Umbilical cord (tissue), 2 donors: ENCODE data around the gene PDE8B. TPM values are rescaled to one million over a fixed set of nuclear protein-coding genes. Genes with fewer than 3 reads are reported as not detected.

Experiments used
- DNase-seq: peaks from one replicate; pipeline ENCODE4 v3.0.0-alpha.2; 2015; ENCODE audit warnings: low spot score
- total RNA-seq: library from RNA; depleted of rRNA; stranded (reverse); fragments of >200 nt; gene quantifications from one replicate; pipeline ENCODE4 v1.2.3, GENCODE V29; 2014; ENCODE audit warnings: low replicate concordance; ENCODE audit not compliant: insufficient read depth

Gene PDE8B
- total RNA-seq, 1 donor from 2014 or later, result 5.8 TPM

DNA sequence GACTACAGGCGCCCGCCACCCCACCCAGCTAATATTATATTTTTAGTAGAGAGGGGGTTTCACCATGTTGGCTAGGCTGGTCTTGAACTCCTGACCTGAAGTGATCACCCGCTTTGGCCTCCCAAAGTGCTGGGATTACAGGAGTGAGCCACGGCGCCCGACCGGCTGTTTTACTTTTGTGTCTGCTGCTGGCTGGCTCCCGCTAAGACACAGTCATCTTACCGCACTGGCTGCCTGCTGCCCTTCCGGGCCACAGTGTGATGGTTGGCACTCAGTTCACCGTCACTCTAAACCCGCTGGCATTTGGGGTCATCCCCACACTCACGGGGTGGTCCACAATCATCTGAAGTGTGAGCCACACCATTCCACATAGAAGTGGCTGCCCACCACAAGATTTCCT is 188.0 kb downstream of the PDE8B start:
- DNase-seq, result no peak

- no peak for DNase-seq
Measured at GRCh38 chr5:77398896-77399295, 188.4 kb downstream of the PDE8B start.

- no peak for DNase-seq
Measured at GRCh38 chr5:77400645-77401044, 190.2 kb downstream of the PDE8B start.

DNA sequence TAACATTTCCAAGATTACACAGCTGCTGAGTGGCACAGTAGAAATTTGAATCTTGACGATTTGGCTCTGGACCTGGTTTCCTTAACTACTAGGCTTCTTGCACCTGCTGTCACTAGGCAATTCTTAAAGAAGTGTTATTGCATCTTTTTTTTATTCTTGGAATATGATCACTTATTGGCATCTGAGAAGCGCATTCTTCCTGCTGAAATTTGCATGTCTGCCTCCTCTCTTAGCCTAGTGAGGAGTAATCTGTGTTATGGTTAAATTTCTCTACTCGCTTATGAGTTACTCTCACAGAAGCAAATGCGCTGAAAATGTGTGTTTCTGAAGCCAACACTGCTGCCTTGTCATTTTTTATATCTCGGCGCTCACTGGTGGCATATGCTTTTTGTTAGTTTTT is 192.3 kb downstream of the PDE8B start:
- DNase-seq, result no peak

- no peak for DNase-seq
Measured at GRCh38 chr5:77407152-77407551, 196.7 kb downstream of the PDE8B start.

- DNase-seq, result no peak
Measured at GRCh38 chr5:77409870-77410621, 199.6 kb downstream of the PDE8B start.

DNA sequence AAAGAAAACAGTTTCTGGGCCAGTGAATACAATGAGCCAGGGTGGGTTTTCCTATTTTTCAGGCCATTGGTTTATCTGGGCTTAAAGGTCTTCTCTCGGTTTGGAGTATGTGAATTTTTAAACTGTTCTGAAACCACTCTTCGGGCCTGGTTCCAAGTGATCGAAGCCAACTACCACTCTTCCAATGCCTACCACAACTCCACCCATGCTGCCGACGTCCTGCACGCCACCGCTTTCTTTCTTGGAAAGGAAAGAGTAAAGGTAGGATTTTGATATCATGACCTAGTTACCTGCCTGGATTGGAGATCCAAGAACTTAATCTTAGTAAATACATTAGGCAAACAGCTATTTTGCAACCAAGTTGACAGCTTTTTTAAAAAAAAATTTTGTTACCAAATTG is 202.6 kb downstream of the PDE8B start:
- no peak for DNase-seq

GRCh38 chr5:77418162-77418561 is 207.7 kb downstream of the PDE8B start:
- DNase-seq, result no peak

DNA sequence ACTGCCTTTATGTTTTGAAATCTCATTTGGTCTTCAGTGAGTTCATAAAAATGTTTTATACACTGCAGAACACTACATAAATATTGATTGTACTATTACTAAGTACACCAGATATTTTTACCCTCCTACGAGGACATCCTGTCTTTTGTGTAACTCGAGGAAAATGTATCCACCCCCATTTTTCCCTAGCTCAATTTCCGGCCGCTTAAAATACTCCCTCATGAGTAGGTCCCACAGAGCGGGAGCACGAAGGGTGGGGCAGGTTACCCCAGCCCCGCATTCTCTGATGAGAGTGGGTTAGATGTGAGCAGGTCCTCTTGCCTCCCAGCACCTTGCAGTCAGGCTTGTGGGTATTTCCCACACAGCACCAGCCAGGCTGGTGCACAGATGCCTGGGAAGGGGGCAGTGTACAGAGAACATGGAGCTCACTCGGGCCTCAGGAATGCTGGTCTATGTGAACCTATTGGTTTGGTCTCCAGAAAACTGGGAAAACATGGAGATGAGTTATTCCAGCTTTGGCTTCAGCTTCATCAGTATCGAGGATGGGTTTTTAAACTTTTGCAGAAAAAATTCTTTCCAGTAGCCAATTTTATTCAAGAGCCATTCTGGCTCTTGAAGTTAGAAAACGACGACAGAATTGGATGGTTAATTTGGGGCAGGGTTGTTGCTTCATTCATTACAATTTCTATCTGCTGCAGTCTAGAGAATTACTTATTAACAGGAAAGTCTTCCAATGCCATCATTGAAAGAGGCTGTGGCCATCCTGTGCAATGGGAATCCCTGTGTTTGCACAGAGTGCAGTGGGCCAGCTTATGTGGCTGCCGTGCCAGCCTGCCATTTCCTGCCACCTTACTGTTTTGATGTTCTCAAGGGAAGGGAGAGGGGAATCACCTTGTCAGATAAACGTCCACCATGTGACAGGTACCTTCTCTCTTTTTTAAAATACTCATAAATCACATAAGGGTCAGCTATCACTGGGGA is 208.4 kb downstream of the PDE8B start:
- no peak for DNase-seq

- no peak for DNase-seq
Measured at GRCh38 chr5:77419644-77420582, 209.4 kb downstream of the PDE8B start.

- DNase-seq, result no peak
Measured at GRCh38 chr5:77420940-77421339, 210.5 kb downstream of the PDE8B start.

- DNase-seq, result no peak
Measured at GRCh38 chr5:77423022-77423750, 212.7 kb downstream of the PDE8B start.

DNA sequence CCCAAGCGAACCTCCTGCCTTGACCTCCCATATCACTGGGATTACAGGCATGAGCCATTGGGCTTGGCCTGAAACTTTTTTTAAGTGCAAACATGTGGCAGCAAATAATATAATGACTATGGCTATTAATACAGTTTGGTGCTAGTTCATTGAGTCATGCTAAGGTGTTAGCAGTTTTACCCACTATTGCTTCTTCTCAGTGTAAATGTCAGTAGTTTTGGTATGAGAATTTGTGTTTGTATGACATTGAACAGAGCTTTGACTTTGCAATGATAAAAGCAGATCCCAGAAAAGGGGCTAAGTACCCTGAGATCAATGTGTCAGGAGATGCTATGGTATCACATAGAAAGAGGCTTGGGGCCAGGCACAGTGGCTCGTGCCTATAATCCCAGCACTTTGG is 214.4 kb downstream of the PDE8B start:
- no peak for DNase-seq

DNA sequence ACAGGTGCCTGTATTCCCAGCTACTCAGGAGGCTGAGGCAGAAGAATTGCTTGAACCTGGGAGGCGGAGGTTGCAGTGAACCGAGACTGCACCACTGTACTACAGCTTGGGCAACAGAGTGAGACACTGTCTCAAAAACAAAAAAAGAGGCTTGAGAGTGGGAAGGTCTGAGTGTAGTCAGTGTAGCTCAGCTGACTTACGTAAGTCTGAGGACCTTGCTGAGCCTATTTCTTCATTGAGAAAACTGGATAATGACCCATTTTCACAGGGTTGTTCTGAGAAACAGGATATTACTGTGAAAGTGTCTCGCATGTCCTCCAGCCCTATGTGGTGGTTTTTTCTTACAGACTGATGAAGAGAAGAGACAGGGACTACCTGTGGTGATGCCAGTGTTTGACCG is 214.9 kb downstream of the PDE8B start:
- DNase-seq, result no peak

- DNase-seq, result peak; percentile 38
Measured at GRCh38 chr5:77425998-77426659, 215.6 kb downstream of the PDE8B start.

DNA sequence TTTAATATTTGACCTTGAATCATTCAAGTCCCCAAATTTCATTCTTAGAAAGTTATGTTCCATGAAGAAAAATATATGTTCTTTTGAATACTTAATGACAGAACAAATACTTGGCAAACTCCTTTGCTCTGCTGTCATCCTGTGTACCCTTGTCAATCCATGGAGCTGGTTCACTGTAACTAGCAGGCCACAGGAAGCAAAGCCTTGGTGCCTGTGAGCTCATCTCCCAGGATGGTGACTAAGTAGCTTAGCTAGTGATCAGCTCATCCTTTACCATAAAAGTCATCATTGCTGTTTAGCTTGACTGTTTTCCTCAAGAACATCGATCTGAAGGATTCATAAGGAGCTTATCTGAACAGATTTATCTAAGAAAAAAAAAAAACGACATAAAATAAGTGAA is 216.2 kb downstream of the PDE8B start:
- DNase-seq, result no peak

- DNase-seq, result no peak
Measured at GRCh38 chr5:77427998-77428397, 217.5 kb downstream of the PDE8B start.

DNA sequence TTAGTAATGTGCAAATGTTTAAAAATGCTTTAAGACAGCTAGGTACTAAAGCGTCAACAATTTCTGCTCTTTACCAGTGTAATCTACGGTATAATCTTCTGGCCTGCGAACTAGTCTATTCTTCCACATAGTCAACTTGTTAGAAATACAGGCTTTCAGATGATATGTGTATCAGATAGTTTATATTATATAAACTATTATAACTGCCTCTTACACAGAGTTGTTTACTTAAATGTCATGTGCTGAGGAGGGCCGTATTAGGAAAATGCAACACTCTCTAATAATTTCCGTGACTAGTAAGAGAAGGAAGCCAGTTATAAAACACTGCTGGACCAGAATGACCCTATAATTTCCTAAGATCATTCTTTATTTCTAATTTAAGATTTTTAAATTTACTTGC is 218.0 kb downstream of the PDE8B start:
- DNase-seq, result no peak

DNA sequence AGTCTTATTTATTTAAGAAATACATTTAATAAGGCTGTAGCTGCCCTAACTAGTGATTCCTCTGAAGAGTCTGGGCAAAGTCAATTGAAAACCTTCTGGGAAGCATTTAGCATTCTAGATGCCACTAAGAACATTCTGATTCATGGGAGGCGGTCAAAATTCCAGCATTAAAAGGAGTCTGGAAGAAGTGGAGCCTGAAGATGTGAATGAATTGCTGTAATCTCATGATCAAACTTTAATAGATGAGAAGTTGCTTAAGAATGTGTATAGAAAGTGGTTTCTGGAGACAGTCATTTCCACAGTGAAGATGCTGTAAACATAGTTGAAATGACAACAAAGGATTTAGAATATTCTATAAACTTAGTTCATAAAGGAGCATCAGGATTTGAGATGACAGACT is 220.2 kb downstream of the PDE8B start:
- DNase-seq, result no peak

- DNase-seq, result no peak
Measured at GRCh38 chr5:77431286-77431685, 220.8 kb downstream of the PDE8B start.
